ENCODE data around the gene SECISBP2L. TPM values are rescaled to one million over a fixed set of nuclear protein-coding genes. Genes with fewer than 3 reads are reported as not detected.

SECISBP2L gene
- total and polyA plus RNA-seq, 10 of the 15 experiments (the other 5 are each of a cell fraction or from before 2014, with no cell fraction given) = 1.4 to 24.2 (median 10.4) TPM

DNA sequence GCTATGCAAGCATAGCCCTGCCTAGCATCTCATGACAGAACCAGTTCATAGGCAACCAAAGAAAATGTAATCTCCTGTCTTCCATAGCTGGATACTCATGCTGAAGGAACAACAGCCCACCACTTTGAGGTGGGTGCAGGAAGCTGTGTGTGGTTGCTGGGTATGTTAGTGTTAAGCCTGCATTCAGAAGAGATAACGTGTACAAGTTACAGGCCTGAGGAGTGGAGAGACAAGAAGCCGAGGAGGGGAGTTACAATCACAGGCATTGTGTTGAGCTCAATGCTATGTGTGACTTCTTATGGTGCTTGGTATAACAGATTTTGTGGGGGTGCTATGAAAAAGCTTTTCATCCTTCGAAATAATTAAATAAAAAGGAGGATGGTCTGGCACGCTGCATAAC is 42.8 kb upstream of the SECISBP2L start:
- 90% methylated on average over 4 of the region's 4 CpGs for WGBS (ENCODE audit: insufficient coverage, insufficient replicate concordance, low lambda C conversion rate, missing lambda C conversion rate)
- Histone ChIP-seq H3K9me3 (replicated peaks; ENCODE audit: control insufficient read depth, insufficient read depth, low read length) (no peaks in the 10 kb centered on the region), H4K20me1 (ENCODE audit: control insufficient read depth, insufficient read depth) (no peaks in the 10 kb centered on the region), H3K79me2 (ENCODE audit: control insufficient read depth, insufficient read depth, low read length) (no peaks in the 10 kb centered on the region), H3K27ac (ENCODE audit: control insufficient read depth, insufficient read depth) (no peak overlapping the region), H3K4me3 (no peak overlapping the region), H2AFZ (ENCODE audit: control insufficient read depth, low read depth, low read length) (no peak overlapping the region), H3K4me2 (ENCODE audit: control insufficient read depth, insufficient read depth) (no peak overlapping the region), H3K36me3 (ENCODE audit: control insufficient read depth in 2 of 2, insufficient read depth in 2 of 2, low read length in 1 of 2) (no peaks in the 10 kb centered on the region), H3K27me3 (replicated peaks in 1 of 2; ENCODE audit: control insufficient read depth in 2 of 2, insufficient read depth in 2 of 2, low read length in 1 of 2) (no peaks in the 10 kb centered on the region), H3K4me1 (ENCODE audit: control insufficient read depth, insufficient read depth, low read length) (no peaks in the 10 kb centered on the region), H3K9ac (ENCODE audit: control insufficient read depth, insufficient read depth, low read length) (no peak overlapping the region)
- ATAC-seq = no peak
- intact Hi-C loops (cut with micrococcal nuclease; ENCODE audit: unreplicated experiment) (no loop called here), in situ Hi-C loops (cut with MboI) (no loop called here)
- RAD21 ChIA-PET (ENCODE audit: unreplicated experiment) = no interaction called here
- CTCF ChIA-PET = interaction anchor here (1.0 kb wide), 1 partner anchor 50 kb away, joined by 3 read pairs; no protein-coding TSS in a partner anchor
- BruUV-seq (replicated peaks) = no TSS peak
- POLR2A ChIA-PET = no interaction called here
- FAIRE-seq = no peak
- DNase-seq (ENCODE audit: low read depth, low spot score) = no peak
- TF ChIP-seq NFIC (IDR thresholded peaks at IDR 0.05; ENCODE audit: low read depth, low read length) = no peak
- TF ChIP-seq, protein P1, sequence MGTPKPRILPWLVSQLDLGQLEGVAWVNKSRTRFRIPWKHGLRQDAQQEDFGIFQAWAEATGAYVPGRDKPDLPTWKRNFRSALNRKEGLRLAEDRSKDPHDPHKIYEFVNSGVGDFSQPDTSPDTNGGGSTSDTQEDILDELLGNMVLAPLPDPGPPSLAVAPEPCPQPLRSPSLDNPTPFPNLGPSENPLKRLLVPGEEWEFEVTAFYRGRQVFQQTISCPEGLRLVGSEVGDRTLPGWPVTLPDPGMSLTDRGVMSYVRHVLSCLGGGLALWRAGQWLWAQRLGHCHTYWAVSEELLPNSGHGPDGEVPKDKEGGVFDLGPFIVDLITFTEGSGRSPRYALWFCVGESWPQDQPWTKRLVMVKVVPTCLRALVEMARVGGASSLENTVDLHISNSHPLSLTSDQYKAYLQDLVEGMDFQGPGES (IDR thresholded peaks at IDR 0.05) = no peak
- no peak for TF ChIP-seq STAT1 (conservative IDR thresholded peaks at IDR 0.05)
- no peak for TF ChIP-seq ZBTB11 (CRISPR knock-in tag; IDR thresholded peaks at IDR 0.05)
- no peak for TF ChIP-seq TBL1XR1 (IDR thresholded peaks at IDR 0.05; ENCODE audit: low read depth, low read length)
- no peak for TF ChIP-seq MAX (IDR thresholded peaks at IDR 0.05; ENCODE audit: low read depth, low read length)
- TF ChIP-seq RBBP5 (conservative IDR thresholded peaks at IDR 0.05) = no peak
- no peak for TF ChIP-seq SMAD1 (IDR thresholded peaks at IDR 0.05; ENCODE audit: low read depth, partially characterized antibody)
- TF ChIP-seq SRF (IDR thresholded peaks at IDR 0.05; ENCODE audit: low read depth in 2 of 2, low read length in 2 of 2) = no peak
- TF ChIP-seq EGR1 (IDR thresholded peaks at IDR 0.05; ENCODE audit: borderline replicate concordance in 1 of 2, low read depth in 2 of 2, low read length in 2 of 2) = no peak
- TF ChIP-seq POLR2A (IDR thresholded peaks at IDR 0.05; ENCODE audit: low read depth, low read length) = no peak
- SMC1A ChIA-PET (ENCODE audit: uncharacterized antibody, unreplicated experiment) = interaction anchor here (1.0 kb wide), 1 partner anchor 28 kb away, joined by 3 read pairs; no protein-coding TSS in a partner anchor

Measured in GM12878 (cell line).